Nucleus accumbens (tissue), 56 donors: ENCODE results near the gene GON4L.
"Not testable (repeated sequence)": the region's sequence is repeated elsewhere in the genome, so short reads cannot be mapped to it uniquely, and the experiment has no call there.

Experiments used
- DNase-seq, 56 donors: peaks; one replicate each; lab custom pipeline; 2025; lab: John Stamatoyannopoulos, UW

GON4L gene, protein sequence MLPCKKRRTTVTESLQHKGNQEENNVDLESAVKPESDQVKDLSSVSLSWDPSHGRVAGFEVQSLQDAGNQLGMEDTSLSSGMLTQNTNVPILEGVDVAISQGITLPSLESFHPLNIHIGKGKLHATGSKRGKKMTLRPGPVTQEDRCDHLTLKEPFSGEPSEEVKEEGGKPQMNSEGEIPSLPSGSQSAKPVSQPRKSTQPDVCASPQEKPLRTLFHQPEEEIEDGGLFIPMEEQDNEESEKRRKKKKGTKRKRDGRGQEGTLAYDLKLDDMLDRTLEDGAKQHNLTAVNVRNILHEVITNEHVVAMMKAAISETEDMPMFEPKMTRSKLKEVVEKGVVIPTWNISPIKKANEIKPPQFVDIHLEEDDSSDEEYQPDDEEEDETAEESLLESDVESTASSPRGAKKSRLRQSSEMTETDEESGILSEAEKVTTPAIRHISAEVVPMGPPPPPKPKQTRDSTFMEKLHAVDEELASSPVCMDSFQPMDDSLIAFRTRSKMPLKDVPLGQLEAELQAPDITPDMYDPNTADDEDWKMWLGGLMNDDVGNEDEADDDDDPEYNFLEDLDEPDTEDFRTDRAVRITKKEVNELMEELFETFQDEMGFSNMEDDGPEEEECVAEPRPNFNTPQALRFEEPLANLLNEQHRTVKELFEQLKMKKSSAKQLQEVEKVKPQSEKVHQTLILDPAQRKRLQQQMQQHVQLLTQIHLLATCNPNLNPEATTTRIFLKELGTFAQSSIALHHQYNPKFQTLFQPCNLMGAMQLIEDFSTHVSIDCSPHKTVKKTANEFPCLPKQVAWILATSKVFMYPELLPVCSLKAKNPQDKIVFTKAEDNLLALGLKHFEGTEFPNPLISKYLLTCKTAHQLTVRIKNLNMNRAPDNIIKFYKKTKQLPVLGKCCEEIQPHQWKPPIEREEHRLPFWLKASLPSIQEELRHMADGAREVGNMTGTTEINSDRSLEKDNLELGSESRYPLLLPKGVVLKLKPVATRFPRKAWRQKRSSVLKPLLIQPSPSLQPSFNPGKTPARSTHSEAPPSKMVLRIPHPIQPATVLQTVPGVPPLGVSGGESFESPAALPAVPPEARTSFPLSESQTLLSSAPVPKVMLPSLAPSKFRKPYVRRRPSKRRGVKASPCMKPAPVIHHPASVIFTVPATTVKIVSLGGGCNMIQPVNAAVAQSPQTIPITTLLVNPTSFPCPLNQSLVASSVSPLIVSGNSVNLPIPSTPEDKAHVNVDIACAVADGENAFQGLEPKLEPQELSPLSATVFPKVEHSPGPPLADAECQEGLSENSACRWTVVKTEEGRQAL (N-terminal part only)

GRCh38 chr1:155856975-155857930 lies at the start of gene GON4L:
Gene GON4L (minus strand): TSS chr1:155857214. CDS start chr1:155853780, 3,434 bp downstream.
- peak; percentile 28 to 94 (median 82) for DNase-seq

DNA sequence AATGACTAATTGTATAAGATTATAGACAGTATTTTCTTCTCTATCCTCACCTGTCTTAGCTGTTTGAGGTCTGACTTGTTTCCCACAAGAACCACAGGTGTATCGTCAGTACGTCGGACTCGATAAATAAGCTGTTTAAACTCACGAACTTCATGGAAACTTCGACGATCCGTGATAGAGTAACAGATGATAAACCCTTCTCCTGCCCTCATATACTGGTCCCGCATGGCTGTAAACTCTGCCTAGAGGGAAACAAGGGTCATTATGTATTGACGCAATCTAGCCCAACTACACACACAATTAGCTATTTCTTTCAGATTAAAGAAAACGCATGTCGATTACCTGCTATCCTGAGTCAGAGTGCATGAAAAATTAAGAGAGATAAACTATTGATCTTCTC lies 47.2 kb upstream of the GON4L start:
- no peak for DNase-seq

- no peak for DNase-seq
Measured at GRCh38 chr1:155900161-155900560, 43.1 kb upstream of the GON4L start.

DNA sequence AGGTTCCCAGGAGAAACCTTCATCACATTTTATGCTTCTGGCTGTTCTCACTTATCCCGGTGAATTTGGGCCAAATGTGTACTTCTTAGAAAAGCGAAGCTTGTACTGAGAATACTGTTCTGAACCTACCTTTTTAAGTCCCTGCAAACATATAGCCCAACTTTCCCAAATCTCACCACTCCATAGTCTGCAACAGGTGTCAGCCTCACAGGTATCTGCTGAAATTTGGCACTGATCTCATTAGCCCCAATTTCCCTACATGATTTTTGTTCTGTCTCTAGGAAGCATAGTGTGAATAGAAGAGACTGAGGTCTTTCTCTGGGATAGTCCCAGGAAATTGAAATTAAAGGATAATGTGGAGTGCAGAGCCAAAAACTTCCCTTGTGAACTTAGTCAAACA lies 42.7 kb upstream of the GON4L start:
- no peak for DNase-seq

GRCh38 chr1:155898888-155899287 lies 41.9 kb upstream of the GON4L start:
- no peak for DNase-seq

DNA sequence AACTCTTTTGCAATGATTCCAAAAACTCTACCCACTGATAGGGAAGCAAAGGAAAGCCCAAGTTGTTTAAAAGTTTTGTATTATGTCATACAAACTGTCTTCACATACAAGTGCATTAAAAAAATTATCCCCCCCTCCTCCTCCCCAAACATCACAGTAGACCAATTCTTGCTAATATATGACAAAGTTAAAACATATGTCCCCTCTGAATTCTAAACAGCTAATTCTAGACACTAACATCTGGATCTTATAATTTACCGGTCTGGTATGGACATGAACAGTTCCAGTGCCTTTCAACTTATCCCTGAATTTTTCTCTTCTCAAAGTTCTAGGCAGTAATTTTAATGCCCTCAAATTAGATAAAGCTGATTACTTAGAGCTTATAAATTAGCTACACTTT lies 40.7 kb upstream of the GON4L start:
- DNase-seq: no peak

GRCh38 chr1:155896476-155896875 lies 39.5 kb upstream of the GON4L start:
- not testable (repeated sequence) for DNase-seq

DNA sequence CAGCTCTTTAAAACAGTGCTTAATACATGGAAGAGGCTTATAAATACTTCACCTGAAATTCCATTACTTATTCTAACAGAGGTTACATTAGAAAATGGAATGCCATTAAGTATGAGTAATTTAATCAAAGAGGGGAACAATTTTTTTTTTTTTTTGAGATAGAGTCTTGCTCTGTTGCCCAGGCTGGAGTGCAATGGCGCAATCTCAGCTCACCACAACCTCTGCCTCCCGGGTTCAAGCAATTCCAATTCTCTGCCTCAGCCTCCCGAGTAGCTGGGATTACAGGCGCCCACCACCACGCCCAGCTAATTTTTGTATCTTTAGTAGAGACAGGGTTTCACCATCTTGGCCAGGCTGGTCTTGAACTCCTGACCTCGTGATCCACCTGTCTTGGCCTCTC lies 38.6 kb upstream of the GON4L start:
- not testable (repeated sequence) for DNase-seq

GRCh38 chr1:155893389-155894142 lies 36.6 kb upstream of the GON4L start:
- DNase-seq: peak in 1 of 56 donors; percentile 14

GRCh38 chr1:155892796-155893195 lies 35.8 kb upstream of the GON4L start:
- DNase-seq: no peak

GRCh38 chr1:155890251-155890650 lies 33.2 kb upstream of the GON4L start:
- no peak for DNase-seq

GRCh38 chr1:155889566-155889965 lies 32.6 kb upstream of the GON4L start:
- no peak for DNase-seq

GRCh38 chr1:155888481-155888880 lies 31.5 kb upstream of the GON4L start:
- no peak for DNase-seq

DNA sequence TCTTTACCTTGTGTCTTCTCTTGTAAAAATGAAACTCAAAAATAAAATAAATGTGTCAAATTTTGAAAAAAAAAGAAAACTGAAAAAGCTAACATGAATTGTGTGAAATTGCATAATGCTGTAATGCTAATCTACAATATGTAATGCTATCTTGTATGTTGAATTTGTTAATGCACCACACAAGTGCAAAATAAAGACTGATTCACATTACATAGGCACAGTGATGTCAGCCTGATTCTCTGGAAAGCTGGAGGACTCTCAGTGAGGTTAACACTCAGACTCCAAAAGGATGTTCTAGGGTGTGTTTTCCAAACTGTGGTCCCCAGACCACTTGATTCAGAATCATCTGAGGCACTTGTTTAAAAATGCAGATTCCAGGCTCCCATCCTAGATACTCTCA lies 28.0 kb upstream of the GON4L start:
- DNase-seq: no peak

DNA sequence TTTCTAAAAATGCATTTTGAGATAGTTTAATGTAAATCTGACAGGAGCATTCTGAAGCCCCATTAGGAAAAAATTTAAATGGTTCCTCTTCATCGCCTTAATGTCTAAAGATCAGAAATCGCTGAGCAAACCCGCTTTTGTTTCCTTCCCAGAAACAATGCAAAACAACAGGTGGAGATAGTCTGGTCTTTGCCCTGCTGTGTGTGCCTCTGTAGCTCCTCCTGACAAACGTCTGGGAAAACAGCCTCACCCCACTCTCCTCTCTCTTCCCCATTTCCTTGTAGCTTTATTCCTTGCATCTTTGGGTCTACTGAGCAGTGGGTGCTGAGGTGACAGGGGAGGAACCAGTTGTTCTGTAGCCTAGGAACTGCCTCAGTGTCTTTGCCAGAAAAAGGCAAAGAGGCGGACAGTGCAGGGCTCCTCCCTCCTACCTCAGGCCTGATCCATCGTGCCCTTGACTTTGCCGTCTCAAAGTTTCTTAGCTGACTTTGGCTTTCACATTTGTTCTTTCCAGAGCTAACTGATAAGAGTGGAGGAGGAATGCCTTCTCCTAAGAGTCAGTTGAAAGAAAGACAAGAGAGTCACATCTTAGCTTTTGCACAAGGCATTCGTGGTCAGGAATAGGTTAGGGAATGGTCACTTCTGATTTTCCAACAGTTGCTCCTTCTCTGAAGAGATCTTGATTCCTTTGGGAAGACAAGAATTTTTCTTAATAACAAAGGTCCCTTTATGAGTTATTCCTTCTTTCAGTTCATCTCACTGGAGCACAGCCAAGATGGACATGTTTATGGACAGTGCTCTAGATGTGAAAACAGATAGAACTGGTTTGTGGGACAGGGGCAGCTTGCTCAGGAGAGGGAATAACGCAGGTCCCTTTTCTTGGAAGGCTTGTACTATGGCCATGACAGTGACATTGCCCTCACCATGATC lies 27.3 kb upstream of the GON4L start:
- DNase-seq: no peak

DNA sequence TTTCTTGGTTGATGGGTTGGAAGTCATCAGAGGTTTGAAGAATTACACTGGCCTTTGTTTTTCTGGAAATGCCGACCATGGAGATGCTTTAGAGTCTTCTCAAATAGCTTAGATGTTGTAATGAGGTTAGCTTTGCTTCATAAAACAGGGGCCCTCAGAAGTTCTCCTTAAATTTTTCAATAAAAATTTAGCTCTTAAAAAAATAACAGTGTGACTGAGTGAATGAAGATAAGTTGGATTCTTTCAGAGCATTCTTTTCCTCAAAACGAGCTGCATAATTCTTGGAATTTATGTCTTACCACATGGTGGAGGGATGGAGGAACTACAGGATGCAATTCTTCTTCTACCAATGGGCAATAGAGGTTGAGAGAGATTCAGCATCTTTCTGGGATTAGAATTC lies 25.8 kb upstream of the GON4L start:
- no peak for DNase-seq

- DNase-seq: no peak
Measured at GRCh38 chr1:155882235-155882634, 25.2 kb upstream of the GON4L start.

GRCh38 chr1:155880950-155881349 lies 23.9 kb upstream of the GON4L start:
- DNase-seq: no peak
